DMS 273 (cell line): Measurements from ENCODE around the gene FARP1.

ENCODE experiments used
- DNase-seq: peaks from one replicate; lab custom pipeline; 2025; ENCODE audit not compliant: unreplicated experiment; lab: John Stamatoyannopoulos, UW

FARP1 gene

GRCh38 chr13:98141091-98141490, 1.8 kb upstream of the FARP1 start:
- no peak for DNase-seq

- no peak for DNase-seq
Measured at GRCh38 chr13:98141509-98142379, 1.1 kb upstream of the FARP1 start.

- DNase-seq, result peak; percentile 67
Measured at GRCh38 chr13:98143157-98143553, 261 bp downstream of the FARP1 start.

GRCh38 chr13:98143601-98144026, 720 bp downstream of the FARP1 start:
- DNase-seq, result peak; percentile 39

GRCh38 chr13:98144027-98144741, 1.3 kb downstream of the FARP1 start:
- peak; percentile 44 for DNase-seq

GRCh38 chr13:98144801-98145350, 2.0 kb downstream of the FARP1 start:
- peak; percentile 74 for DNase-seq

- DNase-seq, result no peak
Measured at GRCh38 chr13:98147521-98147920, 4.6 kb downstream of the FARP1 start.

GRCh38 chr13:98150832-98151479, 8.1 kb downstream of the FARP1 start:
- no peak for DNase-seq

GRCh38 chr13:98155475-98156109, 12.7 kb downstream of the FARP1 start:
- DNase-seq, result peak; percentile 45

GRCh38 chr13:98156259-98156658, 13.4 kb downstream of the FARP1 start:
- no peak for DNase-seq

GRCh38 chr13:98157188-98157587, 14.3 kb downstream of the FARP1 start:
- DNase-seq, result no peak

- no peak for DNase-seq
Measured at GRCh38 chr13:98157609-98158008, 14.7 kb downstream of the FARP1 start.

GRCh38 chr13:98158172-98158899, 15.4 kb downstream of the FARP1 start:
- DNase-seq, result peak; percentile 22

- DNase-seq, result no peak
Measured at GRCh38 chr13:98162935-98163334, 20.0 kb downstream of the FARP1 start.

- DNase-seq, result no peak
Measured at GRCh38 chr13:98169331-98169730, 26.4 kb downstream of the FARP1 start.

- DNase-seq, result no peak
Measured at GRCh38 chr13:98171900-98172589, 29.2 kb downstream of the FARP1 start.

- no peak for DNase-seq
Measured at GRCh38 chr13:98172590-98173422, 29.9 kb downstream of the FARP1 start.

GRCh38 chr13:98173431-98174152, 30.7 kb downstream of the FARP1 start:
- DNase-seq, result no peak
